ENCODE measurements around the gene SYT9. TPM values are rescaled to one million over a fixed set of nuclear protein-coding genes. Genes with fewer than 3 reads are reported as not detected.

The SYT9 gene
- total RNA-seq, 4 donors from 2014 or later = 0.14 to 0.16 TPM; not detected in 2

DNA sequence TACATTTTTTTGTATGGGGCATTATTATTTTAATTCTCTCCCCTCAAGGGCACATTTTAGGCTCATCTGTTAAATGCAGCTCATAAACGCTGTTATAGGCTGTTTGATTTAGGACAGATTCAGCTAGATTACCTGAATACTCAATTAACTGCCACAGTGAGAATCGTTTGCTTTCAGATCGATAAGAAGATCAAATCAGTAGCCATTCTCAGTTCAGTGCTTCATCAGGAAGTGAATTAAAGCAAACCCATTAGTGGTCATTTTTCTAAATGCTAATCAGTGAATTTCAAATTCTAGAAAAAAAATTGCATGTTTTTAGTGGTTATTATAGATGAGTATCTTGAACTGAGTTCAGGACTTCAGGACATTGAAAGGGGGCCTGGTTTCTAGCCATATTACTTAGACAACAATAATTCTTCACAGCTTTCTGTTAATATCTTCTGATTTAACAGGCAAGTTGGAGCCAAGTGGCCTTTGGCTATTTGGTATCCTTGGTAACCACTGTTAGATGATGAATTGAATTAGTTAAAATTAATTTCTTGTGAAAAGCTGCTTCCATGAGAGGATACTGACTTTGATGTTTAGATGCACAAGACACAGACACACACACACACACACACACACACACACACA lies 18.6 kb downstream of the SYT9 start:
- H3K4me1 ChIP-seq = no peaks in the 10 kb centered on the region
- no peak for DNase-seq
- H3K36me3 ChIP-seq = no peaks in the 10 kb centered on the region
- intact Hi-C loops (cut with DNase I; ENCODE audit: low total_unique reads) (no loop called here), in situ Hi-C loops (cut with MboI; ENCODE audit: low pct_ligation_motif_present in 1 of 4, low pct_unique_long_range_greater_than_20kb in 1 of 4, low sequenced_read_pairs in 3 of 4) (no loop called here)
- no peak overlapping the region for H3K27ac ChIP-seq
- H3K9me3 ChIP-seq = no peaks in the 10 kb centered on the region
- no peak for TF ChIP-seq POLR2A (IDR thresholded peaks at IDR 0.05)
- TF ChIP-seq EP300 (IDR thresholded peaks at IDR 0.05; ENCODE audit: low read depth) = no peak
- TF ChIP-seq, protein P1, sequence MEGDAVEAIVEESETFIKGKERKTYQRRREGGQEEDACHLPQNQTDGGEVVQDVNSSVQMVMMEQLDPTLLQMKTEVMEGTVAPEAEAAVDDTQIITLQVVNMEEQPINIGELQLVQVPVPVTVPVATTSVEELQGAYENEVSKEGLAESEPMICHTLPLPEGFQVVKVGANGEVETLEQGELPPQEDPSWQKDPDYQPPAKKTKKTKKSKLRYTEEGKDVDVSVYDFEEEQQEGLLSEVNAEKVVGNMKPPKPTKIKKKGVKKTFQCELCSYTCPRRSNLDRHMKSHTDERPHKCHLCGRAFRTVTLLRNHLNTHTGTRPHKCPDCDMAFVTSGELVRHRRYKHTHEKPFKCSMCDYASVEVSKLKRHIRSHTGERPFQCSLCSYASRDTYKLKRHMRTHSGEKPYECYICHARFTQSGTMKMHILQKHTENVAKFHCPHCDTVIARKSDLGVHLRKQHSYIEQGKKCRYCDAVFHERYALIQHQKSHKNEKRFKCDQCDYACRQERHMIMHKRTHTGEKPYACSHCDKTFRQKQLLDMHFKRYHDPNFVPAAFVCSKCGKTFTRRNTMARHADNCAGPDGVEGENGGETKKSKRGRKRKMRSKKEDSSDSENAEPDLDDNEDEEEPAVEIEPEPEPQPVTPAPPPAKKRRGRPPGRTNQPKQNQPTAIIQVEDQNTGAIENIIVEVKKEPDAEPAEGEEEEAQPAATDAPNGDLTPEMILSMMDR (IDR thresholded peaks at IDR 0.05) = no peak
- TF ChIP-seq POLR2AphosphoS5 (IDR thresholded peaks at IDR 0.05) = no peak
- no peaks in the 10 kb centered on the region for H3K27me3 ChIP-seq
- WGBS, 2 donors (ENCODE audit: low coverage in 1 of 2) = 78 to 81% methylated on average over 3 of the region's 3 CpGs
- no peak overlapping the region for H3K4me3 ChIP-seq

DNA sequence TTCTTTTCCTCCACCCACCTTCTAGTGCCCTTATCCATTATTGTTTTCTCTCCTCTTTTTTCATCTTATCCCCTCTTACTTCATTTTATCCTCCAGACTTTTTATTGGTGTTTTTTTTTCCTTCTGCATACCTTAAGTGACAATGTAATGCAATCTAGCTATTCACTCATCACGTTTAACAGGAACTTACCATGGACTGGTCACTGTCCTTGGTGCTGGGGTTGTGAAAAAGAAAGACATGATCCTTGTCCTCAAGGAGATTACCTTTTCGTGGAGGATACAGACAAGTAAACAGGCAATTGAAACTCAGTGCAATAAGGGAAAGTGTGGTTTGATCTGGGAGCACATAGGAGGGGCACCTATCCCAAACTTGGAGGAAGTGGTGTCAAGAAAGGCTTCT lies 20.7 kb downstream of the SYT9 start:
- in situ Hi-C loops (cut with MboI; ENCODE audit: low pct_ligation_motif_present in 1 of 4, low pct_unique_long_range_greater_than_20kb in 1 of 4, low sequenced_read_pairs in 3 of 4) = no loop called here
- TF ChIP-seq EP300 (IDR thresholded peaks at IDR 0.05; ENCODE audit: low read depth) (no peak), POLR2AphosphoS5 (IDR thresholded peaks at IDR 0.05) (no peak), POLR2A (IDR thresholded peaks at IDR 0.05) (no peak)
- TF ChIP-seq, protein P1 (IDR thresholded peaks at IDR 0.05) = no peak
- WGBS, 2 donors (ENCODE audit: low coverage in 1 of 2) = 26 to 43% methylated on average over 2 of the region's 2 CpGs
- no peak for DNase-seq
- Histone ChIP-seq H3K27ac (no peak overlapping the region), H3K9me3 (no peaks in the 10 kb centered on the region), H3K4me1 (no peaks in the 10 kb centered on the region), H3K4me3 (no peak overlapping the region), H3K27me3 (no peaks in the 10 kb centered on the region), H3K36me3 (no peaks in the 10 kb centered on the region)
- intact Hi-C loops (cut with DNase I; ENCODE audit: low total_unique reads) = no loop called here

DNA sequence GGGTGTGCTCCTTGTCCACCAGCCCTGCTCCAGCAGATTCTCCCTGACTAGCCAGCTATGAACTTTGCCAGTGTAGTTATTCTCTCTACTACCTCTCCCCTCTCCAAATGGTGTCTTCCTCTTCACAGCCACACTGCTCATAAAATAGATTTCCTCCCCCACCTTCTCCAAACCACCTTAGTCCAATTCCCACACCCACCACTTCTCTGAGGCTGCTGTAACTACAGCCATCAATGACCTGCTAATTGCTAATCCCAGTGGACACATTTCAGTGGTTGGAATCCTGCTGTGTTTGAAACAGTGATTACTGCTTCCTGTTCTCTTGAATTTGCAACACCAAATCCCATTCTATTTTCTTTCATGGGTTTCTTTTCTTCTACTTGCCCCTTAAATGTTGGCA lies 23.4 kb downstream of the SYT9 start:
- Histone ChIP-seq H3K36me3 (no peaks in the 10 kb centered on the region), H3K27me3 (no peaks in the 10 kb centered on the region), H3K9me3 (no peaks in the 10 kb centered on the region), H3K27ac (no peak overlapping the region), H3K4me1 (no peaks in the 10 kb centered on the region), H3K4me3 (no peak overlapping the region)
- in situ Hi-C loops (cut with MboI; ENCODE audit: low pct_ligation_motif_present in 1 of 4, low pct_unique_long_range_greater_than_20kb in 1 of 4, low sequenced_read_pairs in 3 of 4) = no loop called here
- TF ChIP-seq EP300 (IDR thresholded peaks at IDR 0.05; ENCODE audit: low read depth) (no peak), POLR2AphosphoS5 (IDR thresholded peaks at IDR 0.05) (no peak), POLR2A (IDR thresholded peaks at IDR 0.05) (no peak)
- TF ChIP-seq, protein P1 (IDR thresholded peaks at IDR 0.05) = no peak
- no peak for DNase-seq
- intact Hi-C loops (cut with DNase I; ENCODE audit: low total_unique reads) = no loop called here

DNA sequence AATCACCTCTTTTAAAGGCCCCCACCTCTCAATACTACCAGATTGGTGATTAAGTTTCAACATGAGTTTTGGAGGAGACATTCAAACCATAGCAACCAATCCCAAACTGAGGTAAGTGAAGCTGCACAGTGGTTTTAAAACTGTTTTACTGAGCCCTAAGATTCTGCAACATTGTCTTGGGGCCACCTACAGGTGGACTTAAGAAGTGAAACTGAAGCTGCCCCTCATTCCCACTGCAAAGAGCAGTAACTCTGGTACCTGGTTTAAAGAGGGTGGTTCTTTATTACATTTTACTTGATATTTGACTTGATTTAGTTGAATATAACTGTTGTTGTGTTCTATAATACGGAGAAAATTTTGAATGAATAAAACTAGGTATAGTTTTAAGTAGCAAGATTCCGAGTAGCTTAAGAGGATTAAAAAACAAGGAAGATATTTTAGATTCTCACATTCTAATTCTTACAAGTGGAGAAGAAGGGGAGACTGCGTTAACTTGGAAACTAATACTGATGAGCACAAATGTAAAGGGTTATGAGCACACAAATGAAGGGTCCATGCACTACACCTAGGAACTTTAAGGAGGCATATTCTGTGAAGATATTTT lies 26.7 kb downstream of the SYT9 start:
- no peaks in the 10 kb centered on the region for H3K27me3 ChIP-seq
- DNase-seq = no peak
- H3K4me1 ChIP-seq = no peaks in the 10 kb centered on the region
- no peaks in the 10 kb centered on the region for H3K36me3 ChIP-seq
- intact Hi-C loops (cut with DNase I; ENCODE audit: low total_unique reads) = no loop called here
- TF ChIP-seq EP300 (IDR thresholded peaks at IDR 0.05; ENCODE audit: low read depth) (no peak), POLR2A (IDR thresholded peaks at IDR 0.05) (no peak)
- TF ChIP-seq, protein P1 (IDR thresholded peaks at IDR 0.05) = peak; percentile 28 to 56 (median 41)
- in situ Hi-C loops (cut with MboI; ENCODE audit: low pct_ligation_motif_present in 1 of 4, low pct_unique_long_range_greater_than_20kb in 1 of 4, low sequenced_read_pairs in 3 of 4) = no loop called here
- H3K4me3 ChIP-seq = no peak overlapping the region
- no peak overlapping the region for H3K27ac ChIP-seq
- H3K9me3 ChIP-seq = no peaks in the 10 kb centered on the region
- WGBS, 2 donors (ENCODE audit: low coverage in 1 of 2) = 50 to 58% methylated on average over 3 of the region's 3 CpGs
